Esophagus muscularis mucosa (tissue), 4 donors: ENCODE measurements around the gene SLX4. TPM values are rescaled to one million over a fixed set of nuclear protein-coding genes. Genes with fewer than 3 reads are reported as not detected.

Source experiments
- DNase-seq: peaks from one replicate; pipeline ENCODE4 v3.0.0-alpha.2; 2017; ENCODE audit errors: extremely low spot score
- H3K27ac ChIP-seq, 4 donors: fragments of 200-600 bp; sonication (generic); replicated peaks in 1 of 4; 1 replicate in 3 of 4; 2 replicates in 1 of 4; pipeline ENCODE4 v1.5.1; 2016 to 2019; ENCODE audit warnings: mild to moderate bottlenecking in 1 of 4
- H3K27me3 ChIP-seq, 4 donors: fragments of 200-600 bp; sonication (generic); one replicate each; pipeline versions ENCODE4 v1.5.1 to v1.6.0; 2016 to 2019
- H3K36me3 ChIP-seq, 4 donors: fragments of 200-600 bp; sonication (generic); one replicate each; pipeline ENCODE4 v1.5.1; 2016 to 2019
- H3K4me1 ChIP-seq, 4 donors: fragments of 200-600 bp; sonication (generic); one replicate each; pipeline ENCODE4 v1.5.1; 2016 to 2019
- H3K4me3 ChIP-seq, 4 donors: fragments of 200-600 bp; sonication (generic); 1 replicate in 2 of 4; 2 replicates in 2 of 4; pipeline ENCODE4 v1.5.1; 2016 to 2019; ENCODE audit warnings: mild to moderate bottlenecking in 4 of 4, moderate library complexity in 1 of 4
- H3K9me3 ChIP-seq, 4 donors: fragments of 200-600 bp; sonication (generic); 1 replicate in 3 of 4; 2 replicates in 1 of 4; pipeline ENCODE4 v1.5.1; 2016 to 2019
- EP300 ChIP-seq: sonication (generic); formaldehyde crosslinking; IDR thresholded peaks from one replicate; pipeline ENCODE4 v1.6.1; 2017; ENCODE audit warnings: antibody characterized with exemption
- POLR2A ChIP-seq: fragments of 450-650 bp; IDR thresholded peaks from one replicate; pipeline ENCODE4 v1.6.1; 2017; ENCODE audit warnings: antibody characterized with exemption, moderate library complexity, mild to moderate bottlenecking, low read depth
- POLR2AphosphoS5 ChIP-seq, 2 donors: sonication (generic); formaldehyde crosslinking; IDR thresholded peaks; one replicate each; pipeline ENCODE4 v1.6.1; 2017; ENCODE audit warnings: antibody characterized with exemption in 2 of 2
- WGBS: methylation state at CpG from one replicate; pipeline ENCODE4 v1.1.5; 2018; 5-methylcytosine and 5-hydroxymethylcytosine counted together
- intact Hi-C: fragments of 100-400 bp; cut with DNase I; formaldehyde crosslinking; loops from one replicate; pipeline ENCODE4 v1.15.1; 2023
- total RNA-seq, 4 donors: library from RNA; depleted of rRNA; stranded (reverse); fragments of >200 nt; gene quantifications; one replicate each; pipeline versions ENCODE4 v1.1.0 to v1.2.1, GENCODE V29; 2016
- TF ChIP-seq, protein P1 (sequence below), 3 experiments: fragments of 200-600 bp in 2 of 3; fragments of 450-650 bp in 1 of 3; sonication (generic) in 2 of 3; IDR thresholded peaks; one replicate each; pipeline ENCODE4 v1.5.1; 2017 to 2019; ENCODE audit warnings: antibody characterized with exemption in 3 of 3, mild to moderate bottlenecking in 2 of 3, moderate library complexity in 1 of 3

Gene SLX4
- total RNA-seq, 4 donors from 2014 or later, result 3.0 to 5.8 (median 3.9) TPM

- WGBS, result 85% methylated on average over 16 of the region's 21 CpGs
- H3K36me3 ChIP-seq, result peaks cover 18 to 85% (median 69%) of the 10 kb centered on the region in 4 donors
These were observed 44.2 kb upstream of the SLX4 start for GRCh38 chr16:3655396-3656159.

DNA sequence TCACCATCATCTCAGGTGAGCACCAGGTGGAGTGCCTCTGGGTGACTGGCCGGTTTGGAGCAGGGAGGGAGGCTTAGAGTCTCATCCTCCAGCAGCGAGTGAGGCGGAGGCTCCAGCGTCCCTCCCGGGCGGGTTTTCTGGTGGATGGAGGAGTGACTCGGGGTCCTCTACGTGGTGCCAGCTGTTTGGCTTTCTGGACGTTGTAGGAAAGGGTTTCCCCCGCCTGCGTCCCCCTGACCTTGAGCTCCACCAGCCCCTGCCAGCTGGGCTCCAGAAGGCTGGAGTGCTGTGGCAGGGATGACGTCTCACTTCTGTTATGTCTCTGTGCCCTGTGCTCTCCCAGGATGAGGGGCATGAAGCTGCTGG lies 43.6 kb upstream of the SLX4 start:
- 100% methylated on average over 6 of the region's 12 CpGs for WGBS
- H3K27ac ChIP-seq, result no peak overlapping the region
- no peaks in the 10 kb centered on the region for H3K9me3 ChIP-seq
- H3K27me3 ChIP-seq, result no peaks in the 10 kb centered on the region
- H3K36me3 ChIP-seq, result peaks cover 18 to 80% (median 63%) of the 10 kb centered on the region in 4 donors
- no peak for TF ChIP-seq EP300
- TF ChIP-seq POLR2AphosphoS5 (IDR thresholded peaks at IDR 0.05), result no peak
- no peak for TF ChIP-seq POLR2A
- TF ChIP-seq, protein P1, sequence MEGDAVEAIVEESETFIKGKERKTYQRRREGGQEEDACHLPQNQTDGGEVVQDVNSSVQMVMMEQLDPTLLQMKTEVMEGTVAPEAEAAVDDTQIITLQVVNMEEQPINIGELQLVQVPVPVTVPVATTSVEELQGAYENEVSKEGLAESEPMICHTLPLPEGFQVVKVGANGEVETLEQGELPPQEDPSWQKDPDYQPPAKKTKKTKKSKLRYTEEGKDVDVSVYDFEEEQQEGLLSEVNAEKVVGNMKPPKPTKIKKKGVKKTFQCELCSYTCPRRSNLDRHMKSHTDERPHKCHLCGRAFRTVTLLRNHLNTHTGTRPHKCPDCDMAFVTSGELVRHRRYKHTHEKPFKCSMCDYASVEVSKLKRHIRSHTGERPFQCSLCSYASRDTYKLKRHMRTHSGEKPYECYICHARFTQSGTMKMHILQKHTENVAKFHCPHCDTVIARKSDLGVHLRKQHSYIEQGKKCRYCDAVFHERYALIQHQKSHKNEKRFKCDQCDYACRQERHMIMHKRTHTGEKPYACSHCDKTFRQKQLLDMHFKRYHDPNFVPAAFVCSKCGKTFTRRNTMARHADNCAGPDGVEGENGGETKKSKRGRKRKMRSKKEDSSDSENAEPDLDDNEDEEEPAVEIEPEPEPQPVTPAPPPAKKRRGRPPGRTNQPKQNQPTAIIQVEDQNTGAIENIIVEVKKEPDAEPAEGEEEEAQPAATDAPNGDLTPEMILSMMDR (IDR thresholded peaks at IDR 0.05), result no peak
- H3K4me3 ChIP-seq, result no peak overlapping the region
- intact Hi-C loops, result no loop called here
- DNase-seq, result no peak
- H3K4me1 ChIP-seq, result peaks cover 0 to 4% (median 0%) of the 10 kb centered on the region in 4 donors

More at GRCh38 chr16:3655396-3656159, 44.2 kb upstream of the SLX4 start:
- TF ChIP-seq, protein P1 (IDR thresholded peaks at IDR 0.05), result no peak
- TF ChIP-seq POLR2AphosphoS5 (IDR thresholded peaks at IDR 0.05), result no peak
- TF ChIP-seq EP300, result no peak
- TF ChIP-seq POLR2A, result no peak
- DNase-seq, result no peak
- peaks cover 0 to 4% (median 0%) of the 10 kb centered on the region in 4 donors for H3K4me1 ChIP-seq
- H3K4me3 ChIP-seq, result no peak overlapping the region
- H3K27me3 ChIP-seq, result no peaks in the 10 kb centered on the region
- no peaks in the 10 kb centered on the region for H3K9me3 ChIP-seq
- no peak overlapping the region for H3K27ac ChIP-seq
- intact Hi-C loops, result no loop called here

DNA sequence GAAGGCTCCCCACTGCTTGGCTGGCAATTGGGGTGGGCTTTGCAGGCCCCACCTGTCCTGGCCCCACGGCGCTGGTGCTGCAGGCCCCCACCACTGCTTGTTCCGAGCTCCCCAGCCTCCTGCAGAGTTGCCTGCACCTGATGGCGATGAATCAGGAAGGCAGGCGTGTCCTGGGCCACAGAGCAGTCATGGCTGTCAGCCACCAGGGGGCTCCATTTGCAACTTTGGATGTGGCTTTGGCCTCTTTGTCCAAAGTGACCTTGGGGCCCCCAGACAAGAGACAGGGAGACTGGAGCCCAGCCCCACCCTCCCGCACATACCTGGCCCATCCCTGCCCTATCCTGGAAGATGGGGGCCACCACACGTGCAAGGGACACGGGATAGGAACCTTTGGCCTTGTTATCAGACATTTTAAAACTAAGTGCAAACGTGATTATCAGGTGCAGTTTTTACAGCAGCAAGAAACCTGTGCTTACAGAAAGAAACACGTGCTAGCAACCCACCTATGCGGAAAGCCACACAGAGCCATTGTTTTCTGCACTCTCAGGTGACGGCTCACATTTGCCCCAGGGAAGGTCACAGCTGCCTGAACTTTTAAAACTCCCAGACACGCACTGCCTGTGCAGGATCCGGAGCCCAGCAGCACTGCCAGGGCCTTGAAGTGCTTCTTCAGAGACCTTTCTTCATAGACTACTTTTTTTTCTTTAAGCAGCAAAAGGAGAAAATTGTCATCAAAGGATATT lies 43.0 kb upstream of the SLX4 start, which contains the start of gene DNASE1:
TSS of gene DNASE1 (plus strand) at position 443 of the 743 bp plus-strand sequence. CDS start 683 bp downstream, outside the sequence.
- WGBS, result 87% methylated on average over 14 of the region's 14 CpGs
- H3K27me3 ChIP-seq, result no peaks in the 10 kb centered on the region
- no peak within 1 kb of the TSS for H3K27ac ChIP-seq
- H3K9me3 ChIP-seq, result no peaks in the 10 kb centered on the region
- no peak for DNase-seq
- peaks cover 0 to 4% (median 0%) of the 10 kb centered on the region in 4 donors for H3K4me1 ChIP-seq
- TF ChIP-seq POLR2A (no peak), POLR2AphosphoS5 (IDR thresholded peaks at IDR 0.05) (no peak), EP300 (no peak)
- TF ChIP-seq, protein P1 (IDR thresholded peaks at IDR 0.05), result peak; percentile 35 to 67 (median 53)
- H3K4me3 ChIP-seq, result no peak within 1 kb of the TSS
- intact Hi-C loops, result no loop called here
- peaks cover 18 to 74% (median 57%) of the 10 kb centered on the region in 4 donors for H3K36me3 ChIP-seq

GRCh38 chr16:3652373-3653195 lies 41.2 kb upstream of the SLX4 start:
- Histone ChIP-seq H3K27me3 (no peaks in the 10 kb centered on the region), H3K9me3 (no peaks in the 10 kb centered on the region), H3K36me3 (peaks cover 13 to 55% (median 39%) of the 10 kb centered on the region in 4 donors), H3K4me3 (no peak overlapping the region), H3K27ac (no peak overlapping the region), H3K4me1 (peaks cover 0 to 4% (median 0%) of the 10 kb centered on the region in 4 donors)
- intact Hi-C loops, result no loop called here
- no peak for TF ChIP-seq POLR2A
- TF ChIP-seq, protein P1 (IDR thresholded peaks at IDR 0.05), result no peak
- no peak for TF ChIP-seq POLR2AphosphoS5 (IDR thresholded peaks at IDR 0.05)
- TF ChIP-seq EP300, result no peak
- no peak for DNase-seq
- WGBS, result 83% methylated on average over 14 of the region's 14 CpGs
